Gastrocnemius medialis (tissue), 4 donors: ENCODE measurements around the gene SORBS1.

Experiments used
- POLR2A ChIP-seq, 2 donors: fragments of 450-650 bp; IDR thresholded peaks; one replicate each; pipeline ENCODE4 v1.6.1; 2017; ENCODE audit warnings: antibody characterized with exemption in 2 of 2, mild to moderate bottlenecking in 2 of 2, moderate library complexity in 2 of 2
- TF ChIP-seq, protein P1 (sequence below), 5 experiments: fragments of 450-650 bp in 3 of 5; fragments of 200-600 bp in 2 of 5; sonication (generic) in 2 of 5; IDR thresholded peaks in 4 of 5; conservative IDR thresholded peaks in 1 of 5; 1 replicate in 4 of 5; 2 replicates in 1 of 5; pipeline ENCODE4 v1.5.1; 2016 to 2019; ENCODE audit warnings: antibody characterized with exemption in 5 of 5, mild to moderate bottlenecking in 3 of 5, moderate library complexity in 3 of 5

GRCh38 chr10:95391164-95391563 lies 170.0 kb downstream of the SORBS1 start:
- TF ChIP-seq, protein P1, sequence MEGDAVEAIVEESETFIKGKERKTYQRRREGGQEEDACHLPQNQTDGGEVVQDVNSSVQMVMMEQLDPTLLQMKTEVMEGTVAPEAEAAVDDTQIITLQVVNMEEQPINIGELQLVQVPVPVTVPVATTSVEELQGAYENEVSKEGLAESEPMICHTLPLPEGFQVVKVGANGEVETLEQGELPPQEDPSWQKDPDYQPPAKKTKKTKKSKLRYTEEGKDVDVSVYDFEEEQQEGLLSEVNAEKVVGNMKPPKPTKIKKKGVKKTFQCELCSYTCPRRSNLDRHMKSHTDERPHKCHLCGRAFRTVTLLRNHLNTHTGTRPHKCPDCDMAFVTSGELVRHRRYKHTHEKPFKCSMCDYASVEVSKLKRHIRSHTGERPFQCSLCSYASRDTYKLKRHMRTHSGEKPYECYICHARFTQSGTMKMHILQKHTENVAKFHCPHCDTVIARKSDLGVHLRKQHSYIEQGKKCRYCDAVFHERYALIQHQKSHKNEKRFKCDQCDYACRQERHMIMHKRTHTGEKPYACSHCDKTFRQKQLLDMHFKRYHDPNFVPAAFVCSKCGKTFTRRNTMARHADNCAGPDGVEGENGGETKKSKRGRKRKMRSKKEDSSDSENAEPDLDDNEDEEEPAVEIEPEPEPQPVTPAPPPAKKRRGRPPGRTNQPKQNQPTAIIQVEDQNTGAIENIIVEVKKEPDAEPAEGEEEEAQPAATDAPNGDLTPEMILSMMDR (IDR thresholded peaks at IDR 0.05 in 4 of 5, conservative IDR thresholded peaks at IDR 0.05 in 1 of 5), result no peak
- no peak for TF ChIP-seq POLR2A (IDR thresholded peaks at IDR 0.05)
